ENCODE results near the gene MERTK.

GRCh38 chr2:112020561-112020960, 122.2 kb downstream of the MERTK start:
- TF ChIP-seq POLR2A (IDR thresholded peaks at IDR 0.05; ENCODE audit: low read depth, low read length) (no peak), CHD4 (IDR thresholded peaks at IDR 0.05) (no peak), HDAC6 (IDR thresholded peaks at IDR 0.05; ENCODE audit: unreplicated experiment) (no peak), SIN3A (IDR thresholded peaks at IDR 0.05; ENCODE audit: low read depth, low read length) (no peak), EP300 (IDR thresholded peaks at IDR 0.05; ENCODE audit: borderline replicate concordance in 1 of 2, control insufficient read depth in 1 of 2, low read depth in 2 of 2, low read length in 2 of 2) (no peak), SUZ12 (IDR thresholded peaks at IDR 0.05; ENCODE audit: unreplicated experiment) (no peak), HDAC2 (IDR thresholded peaks at IDR 0.05) (no peak), MEF2B (IDR thresholded peaks at IDR 0.05; ENCODE audit: partially characterized antibody, poor library complexity, severe bottlenecking) (no peak), TCF7 (IDR thresholded peaks at IDR 0.05; ENCODE audit: borderline replicate concordance) (no peak), SMC3 (IDR thresholded peaks at IDR 0.05; ENCODE audit: borderline replicate concordance, low read length) (no peak), IRF3 (IDR thresholded peaks at IDR 0.05) (no peak)
- TF ChIP-seq, protein P1, sequence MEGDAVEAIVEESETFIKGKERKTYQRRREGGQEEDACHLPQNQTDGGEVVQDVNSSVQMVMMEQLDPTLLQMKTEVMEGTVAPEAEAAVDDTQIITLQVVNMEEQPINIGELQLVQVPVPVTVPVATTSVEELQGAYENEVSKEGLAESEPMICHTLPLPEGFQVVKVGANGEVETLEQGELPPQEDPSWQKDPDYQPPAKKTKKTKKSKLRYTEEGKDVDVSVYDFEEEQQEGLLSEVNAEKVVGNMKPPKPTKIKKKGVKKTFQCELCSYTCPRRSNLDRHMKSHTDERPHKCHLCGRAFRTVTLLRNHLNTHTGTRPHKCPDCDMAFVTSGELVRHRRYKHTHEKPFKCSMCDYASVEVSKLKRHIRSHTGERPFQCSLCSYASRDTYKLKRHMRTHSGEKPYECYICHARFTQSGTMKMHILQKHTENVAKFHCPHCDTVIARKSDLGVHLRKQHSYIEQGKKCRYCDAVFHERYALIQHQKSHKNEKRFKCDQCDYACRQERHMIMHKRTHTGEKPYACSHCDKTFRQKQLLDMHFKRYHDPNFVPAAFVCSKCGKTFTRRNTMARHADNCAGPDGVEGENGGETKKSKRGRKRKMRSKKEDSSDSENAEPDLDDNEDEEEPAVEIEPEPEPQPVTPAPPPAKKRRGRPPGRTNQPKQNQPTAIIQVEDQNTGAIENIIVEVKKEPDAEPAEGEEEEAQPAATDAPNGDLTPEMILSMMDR (IDR thresholded peaks at IDR 0.05 in 2 of 3, conservative IDR thresholded peaks at IDR 0.05 in 1 of 3; ENCODE audit: control insufficient read depth in 2 of 3, extremely low read depth in 1 of 3, insufficient read depth in 1 of 3, low read depth in 3 of 3, low read length in 3 of 3), result no peak
- TF ChIP-seq, protein P2, sequence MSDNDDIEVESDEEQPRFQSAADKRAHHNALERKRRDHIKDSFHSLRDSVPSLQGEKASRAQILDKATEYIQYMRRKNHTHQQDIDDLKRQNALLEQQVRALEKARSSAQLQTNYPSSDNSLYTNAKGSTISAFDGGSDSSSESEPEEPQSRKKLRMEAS (IDR thresholded peaks at IDR 0.05; ENCODE audit: low read depth, low read length), result no peak

Measured in GM12878 (cell line).